ENCODE results near the gene AHI1.
A peak's percentile ranks its signal among the peaks of the same experiment; 100 is the strongest.

Gene AHI1

DNA sequence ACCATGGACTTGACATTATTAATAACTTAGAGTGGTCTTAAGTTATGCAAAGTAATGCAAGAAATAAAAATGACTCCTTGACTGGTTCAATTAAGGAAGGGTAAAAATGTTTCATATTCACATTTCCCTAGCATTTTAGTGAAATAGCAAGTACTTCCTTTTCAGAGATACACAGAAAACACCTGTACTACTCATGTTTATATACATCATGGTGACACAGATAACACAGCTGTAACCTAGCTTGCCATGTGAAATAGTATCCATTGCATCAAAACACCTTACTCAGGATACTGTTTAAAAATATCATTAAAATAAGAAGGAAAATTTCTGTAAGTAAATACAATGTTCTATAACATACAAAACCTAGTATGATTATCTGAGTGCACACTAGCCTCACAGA lies 102.4 kb downstream of the AHI1 start:
- no peak for DNase-seq (ENCODE audit: low spot score)
- in situ Hi-C loops (cut with MboI; ENCODE audit: low sequenced_read_pairs, unreplicated experiment) = no loop called here
- TF ChIP-seq, protein P1, sequence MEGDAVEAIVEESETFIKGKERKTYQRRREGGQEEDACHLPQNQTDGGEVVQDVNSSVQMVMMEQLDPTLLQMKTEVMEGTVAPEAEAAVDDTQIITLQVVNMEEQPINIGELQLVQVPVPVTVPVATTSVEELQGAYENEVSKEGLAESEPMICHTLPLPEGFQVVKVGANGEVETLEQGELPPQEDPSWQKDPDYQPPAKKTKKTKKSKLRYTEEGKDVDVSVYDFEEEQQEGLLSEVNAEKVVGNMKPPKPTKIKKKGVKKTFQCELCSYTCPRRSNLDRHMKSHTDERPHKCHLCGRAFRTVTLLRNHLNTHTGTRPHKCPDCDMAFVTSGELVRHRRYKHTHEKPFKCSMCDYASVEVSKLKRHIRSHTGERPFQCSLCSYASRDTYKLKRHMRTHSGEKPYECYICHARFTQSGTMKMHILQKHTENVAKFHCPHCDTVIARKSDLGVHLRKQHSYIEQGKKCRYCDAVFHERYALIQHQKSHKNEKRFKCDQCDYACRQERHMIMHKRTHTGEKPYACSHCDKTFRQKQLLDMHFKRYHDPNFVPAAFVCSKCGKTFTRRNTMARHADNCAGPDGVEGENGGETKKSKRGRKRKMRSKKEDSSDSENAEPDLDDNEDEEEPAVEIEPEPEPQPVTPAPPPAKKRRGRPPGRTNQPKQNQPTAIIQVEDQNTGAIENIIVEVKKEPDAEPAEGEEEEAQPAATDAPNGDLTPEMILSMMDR (IDR thresholded peaks at IDR 0.05; ENCODE audit: borderline replicate concordance, control extremely low read depth, extremely low read depth, insufficient read depth, missing control alignments) = no peak

DNA sequence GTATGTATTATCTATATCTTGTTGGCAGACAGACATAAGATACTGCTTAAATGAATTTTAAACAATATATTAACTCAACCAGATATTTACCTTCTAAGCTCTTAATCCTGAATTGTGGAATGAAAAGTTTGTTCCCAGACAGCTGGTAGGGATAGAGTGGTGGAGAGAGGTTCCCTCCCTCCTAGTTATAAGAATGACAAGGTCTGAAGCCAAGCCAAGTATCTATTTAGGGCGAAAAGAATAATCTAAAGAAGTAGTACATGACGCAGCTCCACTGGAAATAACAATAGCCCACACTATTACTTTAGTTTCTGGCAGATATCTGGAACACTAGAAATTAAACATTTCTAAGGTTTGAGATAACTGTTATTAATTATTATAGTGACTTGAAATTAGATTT lies 104.3 kb downstream of the AHI1 start:
- TF ChIP-seq, protein P1 (IDR thresholded peaks at IDR 0.05; ENCODE audit: borderline replicate concordance, control extremely low read depth, extremely low read depth, insufficient read depth, missing control alignments) = no peak
- DNase-seq (ENCODE audit: low spot score) = no peak
- in situ Hi-C loops (cut with MboI; ENCODE audit: low sequenced_read_pairs, unreplicated experiment) = no loop called here

DNA sequence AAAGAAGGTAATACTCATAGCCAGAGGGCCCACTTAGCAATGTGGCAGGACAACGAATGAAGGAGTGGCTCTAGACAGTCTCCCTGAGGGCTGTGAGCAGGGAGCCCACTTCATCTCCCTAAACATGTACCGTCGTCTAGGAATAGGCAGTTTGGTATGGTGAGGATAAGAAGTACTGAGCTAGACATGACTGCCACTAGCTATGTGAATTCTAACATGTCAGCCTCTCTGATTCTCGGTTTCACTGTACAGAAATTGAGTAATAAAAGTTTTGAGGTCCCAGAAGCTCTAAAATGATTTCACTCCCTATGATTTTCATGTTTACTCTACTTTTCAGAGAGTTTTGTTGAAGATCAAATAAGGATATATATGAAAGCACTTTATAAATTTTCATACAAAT lies 107.1 kb downstream of the AHI1 start:
- TF ChIP-seq, protein P1 (IDR thresholded peaks at IDR 0.05; ENCODE audit: borderline replicate concordance, control extremely low read depth, extremely low read depth, insufficient read depth, missing control alignments) = no peak
- in situ Hi-C loops (cut with MboI; ENCODE audit: low sequenced_read_pairs, unreplicated experiment) = no loop called here
- DNase-seq (ENCODE audit: low spot score) = no peak

DNA sequence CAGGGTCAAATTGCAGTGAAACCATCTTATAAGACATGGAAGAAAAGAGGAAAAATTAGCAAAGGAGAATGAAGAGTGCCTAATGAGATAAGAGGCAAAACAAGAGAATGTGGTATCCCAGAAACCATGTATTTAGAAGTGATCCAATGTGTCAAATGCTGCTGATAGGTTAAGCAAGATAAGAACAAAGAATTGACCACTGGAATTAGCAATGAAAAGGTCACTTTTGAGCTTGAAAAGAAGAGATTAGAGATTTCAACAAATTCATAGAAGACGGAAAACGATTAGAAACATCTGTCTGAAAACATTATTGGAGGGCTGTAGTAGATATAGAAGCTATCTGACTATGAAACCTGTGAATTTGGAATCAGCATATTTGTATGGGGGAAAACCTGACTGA lies 112.2 kb downstream of the AHI1 start:
- in situ Hi-C loops (cut with MboI; ENCODE audit: low sequenced_read_pairs, unreplicated experiment) = no loop called here
- no peak for DNase-seq (ENCODE audit: low spot score)
- TF ChIP-seq, protein P1 (IDR thresholded peaks at IDR 0.05; ENCODE audit: borderline replicate concordance, control extremely low read depth, extremely low read depth, insufficient read depth, missing control alignments) = no peak

DNA sequence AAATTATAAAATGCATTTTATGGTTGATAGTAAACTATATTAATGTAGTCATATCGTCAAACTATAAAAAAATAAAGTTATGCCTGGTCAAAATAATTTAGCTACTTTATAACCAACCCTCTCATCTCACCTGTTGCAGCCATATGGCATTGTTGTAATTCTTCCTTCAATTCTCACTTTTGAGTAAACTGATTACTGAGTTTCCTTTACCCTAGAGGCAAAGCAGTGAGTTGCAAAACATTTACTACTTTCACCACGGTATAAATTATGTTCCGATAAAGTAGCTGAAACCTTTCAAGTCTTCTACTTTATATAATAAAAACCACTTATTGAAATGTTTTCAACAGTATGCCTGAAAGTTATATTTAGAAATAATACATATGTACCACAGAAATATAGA lies 113.8 kb downstream of the AHI1 start:
- TF ChIP-seq, protein P1 (IDR thresholded peaks at IDR 0.05; ENCODE audit: borderline replicate concordance, control extremely low read depth, extremely low read depth, insufficient read depth, missing control alignments) = no peak
- no peak for DNase-seq (ENCODE audit: low spot score)
- in situ Hi-C loops (cut with MboI; ENCODE audit: low sequenced_read_pairs, unreplicated experiment) = no loop called here

DNA sequence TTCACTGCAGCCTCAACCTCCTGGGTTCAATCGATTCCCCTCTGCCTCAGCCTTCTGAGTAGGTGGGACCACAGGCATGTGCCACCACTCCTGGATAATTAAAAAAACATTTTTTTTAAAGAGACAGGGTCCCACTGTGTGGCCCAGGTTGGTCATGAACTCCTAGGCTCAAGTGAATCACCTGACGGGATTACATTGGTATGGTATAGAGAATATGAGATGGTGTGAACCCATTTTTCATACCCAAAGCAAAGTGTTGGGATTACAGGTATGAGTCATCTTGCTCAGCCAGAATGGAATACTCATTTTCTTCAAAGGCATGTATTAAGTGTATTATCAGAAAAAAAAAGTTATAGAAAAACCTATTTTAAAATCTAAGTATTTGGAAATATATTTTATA lies 114.2 kb downstream of the AHI1 start:
- TF ChIP-seq, protein P1 (IDR thresholded peaks at IDR 0.05; ENCODE audit: borderline replicate concordance, control extremely low read depth, extremely low read depth, insufficient read depth, missing control alignments) = no peak
- DNase-seq (ENCODE audit: low spot score) = no peak
- in situ Hi-C loops (cut with MboI; ENCODE audit: low sequenced_read_pairs, unreplicated experiment) = no loop called here

DNA sequence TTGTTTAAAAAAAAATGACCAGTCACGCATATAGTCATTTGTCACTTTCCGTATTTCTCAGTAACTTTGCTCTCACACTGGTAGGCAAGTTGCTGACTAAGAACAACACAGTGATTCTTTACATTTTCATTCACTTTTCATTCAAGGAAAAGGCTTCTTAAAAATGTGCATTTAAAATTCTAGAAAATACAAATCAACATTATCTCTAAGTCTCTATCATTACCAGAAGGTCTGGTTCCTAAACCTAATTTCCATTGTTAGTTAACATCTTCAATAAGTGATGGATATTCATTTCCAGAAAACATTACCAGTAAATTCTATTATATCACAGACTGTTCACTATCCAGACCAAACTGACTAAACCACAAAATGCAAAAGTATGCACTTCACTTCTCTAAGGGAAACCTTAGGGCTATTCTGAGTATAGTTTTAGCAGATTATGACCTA lies 115.3 kb downstream of the AHI1 start:
- in situ Hi-C loops (cut with MboI; ENCODE audit: low sequenced_read_pairs, unreplicated experiment) = no loop called here
- TF ChIP-seq, protein P1 (IDR thresholded peaks at IDR 0.05; ENCODE audit: borderline replicate concordance, control extremely low read depth, extremely low read depth, insufficient read depth, missing control alignments) = no peak
- peak; percentile 57 for DNase-seq (ENCODE audit: low spot score)
